HuH-7.5 (cell line): ENCODE data around the gene FAM184A.

ENCODE experiments used
- DNase-seq: peaks from one replicate; pipeline ENCODE4 v3.0.0; 2011; ENCODE audit warnings: low spot score

Gene FAM184A

DNA sequence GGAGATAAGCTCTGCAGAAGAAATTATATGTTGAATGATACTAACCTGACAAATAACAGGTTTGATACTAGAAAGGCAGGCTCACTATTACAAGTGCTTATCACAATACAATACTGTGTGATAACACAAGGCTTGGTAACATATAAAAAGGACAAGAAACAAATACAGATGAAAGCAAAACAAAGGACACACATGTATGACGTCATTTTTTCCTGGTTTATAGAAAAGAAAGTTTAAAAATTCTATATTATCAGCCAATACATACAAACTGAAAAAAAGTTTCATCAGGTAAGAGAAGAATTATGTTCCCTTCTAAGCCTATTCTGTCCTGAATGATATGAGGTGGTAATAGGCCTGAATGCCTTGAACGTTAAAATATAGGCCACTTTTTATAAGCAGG is 111.2 kb downstream of the FAM184A start:
- DNase-seq: no peak

DNA sequence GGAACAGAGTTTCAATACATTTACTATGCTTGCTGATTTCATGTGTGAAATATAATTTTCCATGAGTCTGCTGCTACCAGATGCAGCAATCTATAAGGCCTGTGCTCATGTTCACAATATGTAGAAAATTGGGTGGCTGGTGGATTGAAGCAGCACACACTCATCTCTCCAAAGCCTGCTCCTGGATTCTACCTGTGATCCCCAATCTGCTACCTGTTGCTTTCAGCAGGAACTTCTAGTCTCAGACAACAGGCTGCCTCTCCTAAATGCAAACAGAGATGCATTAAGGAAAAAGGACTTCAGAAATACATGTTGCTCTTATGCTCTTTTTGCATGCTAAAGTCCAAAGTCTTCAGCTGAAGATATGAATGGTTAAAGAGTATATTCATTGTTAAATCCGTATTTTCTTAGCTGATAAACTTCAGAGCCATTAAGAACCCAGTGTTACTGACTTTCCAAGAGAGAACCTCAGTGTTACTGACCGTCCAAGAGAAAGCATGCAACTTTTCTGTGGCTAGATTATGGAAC is 112.6 kb downstream of the FAM184A start:
- no peak for DNase-seq

DNA sequence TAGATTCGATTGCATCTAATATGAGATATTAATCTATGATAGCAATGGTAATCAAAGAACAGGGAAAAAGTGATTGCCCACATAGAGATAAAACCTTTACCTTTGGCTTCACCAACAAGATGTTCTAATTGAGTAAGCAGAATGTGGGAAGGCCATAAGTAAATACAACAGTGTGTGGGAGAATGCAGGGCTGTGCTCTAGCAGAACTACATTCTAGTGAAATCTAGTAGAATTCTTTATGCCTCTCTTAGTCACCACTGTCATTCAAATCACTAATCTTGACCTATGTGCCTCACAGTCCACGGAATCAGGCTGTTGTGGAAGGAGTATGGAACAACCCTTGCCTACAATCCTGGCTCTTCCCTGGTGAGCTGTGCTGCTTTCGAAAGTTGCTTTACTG is 113.1 kb downstream of the FAM184A start:
- DNase-seq: no peak

DNA sequence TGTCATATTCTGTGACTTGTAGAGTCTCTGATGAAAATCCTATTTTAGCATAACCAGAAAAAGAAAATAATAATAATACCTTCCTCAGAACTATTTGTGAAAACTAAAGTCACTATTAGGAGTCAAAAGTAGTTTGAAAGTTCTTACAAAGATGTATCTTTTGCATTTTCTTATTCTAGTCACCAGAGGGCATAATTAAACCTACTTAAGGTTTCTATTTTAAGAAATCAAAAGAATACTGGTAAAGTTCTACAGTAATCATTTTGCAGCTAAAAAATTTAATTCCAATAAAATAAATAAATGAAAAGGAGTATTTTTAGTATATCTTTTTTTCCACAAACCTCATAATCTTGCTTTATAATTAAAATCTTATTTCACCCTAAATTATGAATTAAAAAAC is 115.5 kb downstream of the FAM184A start:
- DNase-seq: no peak

DNA sequence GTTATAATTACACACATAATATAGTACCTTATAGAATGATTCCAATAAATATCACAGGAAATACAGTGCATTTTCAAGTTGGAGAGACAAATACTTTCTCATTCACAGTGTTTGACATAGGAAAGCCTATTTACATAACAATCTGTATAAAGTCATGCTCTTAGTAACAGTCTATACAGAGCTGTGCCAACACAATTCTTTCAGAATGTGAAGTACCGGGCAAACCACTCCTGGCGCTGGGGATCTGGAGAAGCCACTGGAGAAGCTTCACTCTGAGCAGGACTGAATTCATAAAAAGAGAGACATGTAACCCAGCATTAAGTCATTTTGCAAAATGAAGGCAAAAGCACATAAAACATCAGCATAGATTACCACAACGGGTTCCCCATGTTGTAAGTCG is 118.6 kb downstream of the FAM184A start:
- DNase-seq: no peak

DNA sequence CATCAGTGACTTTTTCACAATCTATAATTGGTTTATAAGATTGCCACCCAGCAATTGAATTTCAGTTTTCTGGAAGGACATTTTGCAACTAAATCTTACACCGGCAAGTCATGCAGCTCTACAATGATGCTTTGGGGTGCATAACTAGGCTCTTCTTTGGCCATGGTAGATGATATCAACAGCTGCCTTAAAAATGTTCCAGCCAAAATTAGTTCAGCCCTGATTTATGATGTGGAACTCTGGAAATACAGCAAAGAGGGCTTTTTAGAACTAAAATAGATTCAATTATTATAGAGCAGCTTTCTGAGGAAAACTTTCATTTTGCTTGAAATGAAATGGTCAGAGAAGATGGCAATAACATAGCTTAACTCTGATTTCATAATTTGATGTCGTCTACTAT is 125.1 kb downstream of the FAM184A start:
- no peak for DNase-seq

DNA sequence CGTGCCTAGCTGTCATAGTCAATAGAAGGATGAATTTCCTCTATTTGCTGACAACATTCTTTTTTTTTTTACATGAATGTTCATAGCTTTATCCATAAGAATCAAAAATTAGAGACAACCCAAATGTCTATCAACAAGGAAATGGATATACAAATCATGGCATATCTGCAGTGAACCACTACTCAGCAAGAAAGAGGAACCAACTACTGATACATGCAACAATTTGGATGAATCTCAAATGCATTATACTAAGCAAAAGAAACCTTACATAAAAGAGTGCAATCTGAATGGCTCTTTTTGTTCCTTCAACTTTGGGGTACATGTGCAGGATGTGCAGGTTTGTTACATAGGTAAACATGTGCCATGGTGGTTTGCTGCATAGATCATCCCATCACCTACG is 125.8 kb downstream of the FAM184A start:
- no peak for DNase-seq

DNA sequence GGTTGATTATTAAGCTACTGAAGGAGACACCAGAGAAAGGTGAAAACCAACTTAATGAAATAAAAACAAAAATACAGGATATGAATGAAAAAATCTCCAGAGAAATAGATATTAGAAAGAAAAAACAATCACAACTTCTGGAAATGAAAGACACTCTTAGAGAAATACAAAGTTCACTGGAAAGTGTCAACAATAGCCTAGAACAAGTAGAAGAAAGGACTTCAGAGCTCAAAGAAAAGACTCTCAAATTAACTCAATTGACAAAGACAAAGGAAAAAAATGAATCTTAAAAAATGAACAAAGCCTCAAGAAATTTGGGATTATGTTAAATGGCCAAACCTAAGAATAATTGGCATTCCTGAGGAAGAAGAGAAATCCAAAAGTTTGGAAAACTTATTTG is 133.2 kb downstream of the FAM184A start:
- no peak for DNase-seq

DNA sequence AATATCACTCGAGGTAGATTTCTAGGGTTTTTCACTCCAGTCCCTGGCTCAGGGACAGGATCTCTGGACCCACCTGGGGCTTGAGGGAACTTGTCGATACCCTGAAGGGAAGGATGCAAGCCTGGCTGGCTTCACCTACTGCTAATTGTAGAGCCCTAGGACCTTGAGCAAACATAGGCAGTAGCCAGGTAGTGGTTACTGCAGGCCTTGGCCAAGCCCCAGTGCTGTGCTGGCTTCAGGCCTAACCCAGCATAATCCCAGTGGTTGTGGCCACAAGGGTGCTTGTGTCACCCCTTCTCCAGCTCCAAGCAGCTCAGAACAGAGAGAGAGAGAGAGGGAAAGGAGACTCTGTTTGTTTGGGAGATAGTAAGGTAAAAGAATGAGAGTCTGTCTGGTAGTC is 137.7 kb downstream of the FAM184A start:
- no peak for DNase-seq

DNA sequence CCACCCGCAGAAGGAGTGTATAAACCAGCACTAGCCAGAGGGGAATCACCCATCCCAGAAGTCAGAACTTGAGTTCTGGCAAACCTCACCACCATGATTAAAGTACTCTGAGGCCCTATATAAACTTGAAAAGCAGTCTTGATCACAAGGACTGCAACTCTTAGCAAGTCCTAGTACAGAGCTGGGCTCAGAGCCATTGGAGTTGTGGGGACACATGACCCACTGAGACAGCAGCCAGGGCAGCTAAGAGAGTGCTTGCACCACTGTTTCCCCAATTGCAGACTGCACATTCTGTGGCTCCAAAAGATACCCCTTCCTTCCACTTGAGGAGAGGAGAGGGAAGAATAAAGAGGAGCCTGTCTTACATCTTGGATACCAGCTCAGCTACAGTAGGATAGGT is 138.8 kb downstream of the FAM184A start:
- DNase-seq: no peak

DNA sequence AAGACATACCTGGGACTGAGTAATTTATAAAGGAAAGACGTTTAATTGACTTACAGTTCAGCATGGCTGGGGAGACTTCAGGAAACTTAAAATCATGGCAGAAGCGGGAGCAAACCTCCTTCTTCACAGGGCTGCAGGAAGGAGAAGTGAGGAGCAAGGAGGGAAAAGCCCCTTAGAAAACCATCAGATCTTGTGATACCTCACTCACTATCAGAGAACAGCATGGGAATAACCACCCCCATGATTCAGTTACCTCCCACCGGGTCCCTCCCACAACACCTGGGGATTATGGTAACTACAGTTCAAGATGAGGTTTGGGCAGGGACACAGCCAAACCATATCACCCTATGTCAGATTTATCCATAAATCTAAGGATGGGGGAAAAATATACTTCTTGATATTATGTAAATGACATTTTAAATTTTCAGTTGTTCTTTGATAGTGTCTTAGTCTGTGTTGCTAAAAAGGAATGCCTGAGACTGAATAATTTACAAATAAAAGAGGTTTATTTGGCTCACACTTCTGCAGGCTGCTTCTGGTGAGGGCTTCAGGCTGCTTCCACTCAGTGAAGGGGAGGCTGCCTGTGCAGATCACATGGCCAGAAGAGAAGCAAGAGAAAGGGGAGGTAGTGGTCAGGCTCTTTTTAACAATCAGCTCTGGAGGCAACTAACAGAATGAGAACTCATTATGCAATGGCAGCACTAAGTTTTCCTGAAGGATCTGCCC is 142.3 kb downstream of the FAM184A start:
- no peak for DNase-seq

DNA sequence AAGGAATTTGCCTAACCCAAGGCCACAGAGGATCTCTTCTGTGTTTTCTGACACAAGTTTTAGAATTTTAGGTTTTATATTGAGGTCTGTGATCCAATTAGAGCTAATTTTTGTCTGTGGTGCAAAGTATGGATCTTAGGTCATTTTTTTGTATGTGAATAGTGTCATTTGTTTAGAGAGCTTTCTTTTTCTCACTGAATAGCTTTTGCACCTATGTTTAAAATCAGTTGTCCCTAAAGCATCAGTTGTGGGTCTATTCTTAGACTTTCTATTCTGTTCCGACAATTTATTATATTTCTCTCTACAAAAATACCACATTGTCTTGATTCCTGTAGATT is 143.2 kb downstream of the FAM184A start:
- DNase-seq: no peak

DNA sequence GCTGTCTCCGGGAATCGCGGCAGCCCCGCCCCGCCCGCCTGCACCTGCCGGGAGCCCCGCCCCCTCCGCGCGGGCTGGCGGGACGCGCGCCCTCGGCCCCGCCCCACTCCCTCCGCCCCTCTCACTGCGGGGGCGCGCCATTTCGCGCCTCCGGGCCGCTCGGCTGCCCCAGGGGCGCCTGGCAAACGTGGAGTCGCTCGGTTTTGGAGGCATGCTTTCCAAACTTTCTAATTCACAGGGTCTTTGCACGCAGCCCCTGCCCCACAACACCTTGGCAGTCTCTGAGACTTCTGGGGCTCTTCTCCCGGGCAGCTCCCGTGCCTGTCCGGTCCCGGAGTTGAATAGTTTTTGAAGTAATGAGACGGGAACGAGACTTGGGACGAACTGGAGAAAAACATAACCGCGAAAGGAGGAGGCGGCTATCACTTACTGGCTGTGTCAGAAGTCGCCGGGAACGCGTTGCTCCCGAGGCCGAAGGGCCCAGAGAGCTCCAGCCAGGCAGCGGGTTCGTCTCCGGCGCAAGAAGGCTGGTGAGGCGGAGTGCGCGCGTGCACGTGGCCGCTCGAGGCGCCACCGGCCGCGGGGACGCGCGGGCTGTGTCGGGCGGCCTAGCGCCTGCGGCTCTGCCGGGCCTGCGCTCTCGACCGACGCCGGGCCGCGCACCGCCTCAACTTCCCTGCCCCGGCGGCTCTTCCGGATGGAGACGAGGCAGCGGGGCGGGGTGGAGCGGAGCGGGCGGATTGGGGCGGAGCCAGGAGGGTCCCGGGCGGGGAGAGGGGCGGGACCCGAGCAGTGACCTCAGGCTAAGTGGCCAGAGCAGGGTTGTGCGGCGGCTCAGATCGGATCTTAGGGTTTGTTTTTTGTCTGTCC is 143.8 kb downstream of the FAM184A start, which contains the start of gene MCM9:
TSS of gene MCM9 (minus strand) at position 699 of the 870 bp plus-strand sequence. CDS start 3,436 bp downstream, outside the sequence.
- DNase-seq: peak; percentile 75

DNA sequence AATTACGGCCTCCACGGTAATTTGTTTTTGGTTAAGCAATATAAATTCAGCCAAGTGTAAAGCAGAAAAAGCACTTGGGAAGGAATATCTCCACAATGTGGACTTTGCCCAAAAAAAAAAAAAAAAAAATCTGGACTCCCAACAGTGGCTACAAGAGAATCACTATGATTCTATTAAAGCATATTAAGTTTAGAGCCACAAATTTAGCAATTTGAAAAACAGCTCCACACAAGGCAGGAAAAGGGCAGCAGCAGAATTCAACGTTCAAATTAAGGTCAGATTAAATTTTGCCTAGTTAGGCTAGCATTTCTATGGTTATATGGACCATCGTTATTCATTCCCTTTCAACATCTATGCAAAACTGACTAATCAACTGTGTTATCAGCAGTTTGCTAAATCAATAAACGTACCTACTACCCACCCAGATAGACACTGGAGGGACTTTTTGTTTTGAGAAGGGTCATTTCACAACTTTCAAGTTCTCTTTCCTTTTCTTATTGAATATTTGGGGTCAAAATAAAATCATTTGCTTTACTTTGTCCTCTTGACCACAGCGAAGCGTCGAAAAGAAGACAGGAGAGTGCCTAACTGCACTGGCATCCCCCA is 144.5 kb downstream of the FAM184A start:
- no peak for DNase-seq

DNA sequence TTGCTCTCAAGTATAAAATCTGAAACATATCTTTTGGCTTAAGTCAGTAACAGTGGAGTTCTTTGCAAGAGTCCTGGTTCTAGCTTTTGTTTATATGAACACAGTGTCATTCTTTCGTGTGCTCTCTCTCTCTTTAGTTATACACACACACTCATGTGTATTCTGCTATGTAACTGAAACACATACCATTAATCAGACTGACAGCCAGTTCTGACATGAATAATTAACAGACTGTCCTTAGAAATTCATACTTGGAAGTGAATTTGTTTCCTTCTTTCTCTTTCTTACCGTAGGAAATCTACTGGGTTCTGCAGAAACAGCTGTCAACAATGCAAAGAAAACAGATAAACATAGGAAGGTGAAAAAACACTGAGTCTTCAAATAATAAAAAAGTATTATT is 146.0 kb downstream of the FAM184A start:
- no peak for DNase-seq

DNA sequence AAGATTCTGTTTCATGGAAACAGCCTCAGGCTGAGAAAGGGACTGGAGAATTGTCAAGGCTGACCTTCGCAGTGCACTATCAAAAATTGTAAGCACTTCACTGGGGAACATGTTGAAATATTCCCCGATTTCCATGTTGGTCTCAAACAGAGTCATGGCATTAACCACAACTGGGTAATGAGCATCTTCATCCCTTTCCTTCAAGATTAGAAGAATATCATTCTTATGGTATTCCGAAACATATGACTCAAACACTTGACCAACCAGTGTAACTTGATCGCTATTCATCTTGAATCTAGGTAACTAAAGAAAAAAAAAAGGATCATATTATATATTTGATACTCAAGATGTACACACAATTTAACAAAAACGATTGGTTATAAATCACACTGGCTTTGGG is 147.0 kb downstream of the FAM184A start:
- no peak for DNase-seq

DNA sequence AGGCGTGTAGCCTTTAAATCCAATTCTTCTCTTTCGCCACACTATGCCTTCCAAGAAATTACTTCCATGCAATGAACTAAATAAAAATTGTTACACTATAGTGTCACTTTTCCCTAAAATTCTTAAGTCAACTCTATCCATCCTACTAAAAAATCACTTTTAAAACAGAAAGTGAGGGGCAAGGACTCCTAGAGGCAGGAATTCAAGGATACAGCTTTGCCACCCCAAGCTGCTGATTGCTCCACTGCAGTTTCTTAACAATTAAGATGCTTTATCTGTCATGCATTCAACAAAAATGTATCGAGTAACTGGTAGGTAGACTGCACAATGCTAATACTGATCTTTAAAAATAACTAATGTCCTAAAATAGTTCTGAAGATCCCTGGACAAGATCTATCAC is 147.8 kb downstream of the FAM184A start:
- DNase-seq: no peak

DNA sequence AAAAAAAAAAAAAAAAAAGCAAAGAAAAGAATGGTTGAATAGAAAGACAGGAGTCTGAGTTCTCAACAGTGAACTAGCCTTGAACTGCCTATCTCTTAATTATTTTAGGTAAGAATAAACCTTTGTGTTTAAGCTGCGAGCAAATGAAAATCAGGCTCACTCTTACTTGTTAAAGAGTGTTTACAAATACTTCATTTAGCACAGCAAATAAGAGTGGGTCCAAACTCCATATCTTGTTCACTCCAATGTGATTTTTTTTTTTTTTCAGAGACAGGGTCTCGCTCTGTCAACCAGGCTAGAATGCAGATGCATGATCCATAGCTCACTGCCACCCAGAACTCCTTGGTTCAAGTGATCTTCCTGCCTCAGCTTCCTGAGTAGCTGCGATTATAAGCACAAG is 155.4 kb downstream of the FAM184A start:
- no peak for DNase-seq

DNA sequence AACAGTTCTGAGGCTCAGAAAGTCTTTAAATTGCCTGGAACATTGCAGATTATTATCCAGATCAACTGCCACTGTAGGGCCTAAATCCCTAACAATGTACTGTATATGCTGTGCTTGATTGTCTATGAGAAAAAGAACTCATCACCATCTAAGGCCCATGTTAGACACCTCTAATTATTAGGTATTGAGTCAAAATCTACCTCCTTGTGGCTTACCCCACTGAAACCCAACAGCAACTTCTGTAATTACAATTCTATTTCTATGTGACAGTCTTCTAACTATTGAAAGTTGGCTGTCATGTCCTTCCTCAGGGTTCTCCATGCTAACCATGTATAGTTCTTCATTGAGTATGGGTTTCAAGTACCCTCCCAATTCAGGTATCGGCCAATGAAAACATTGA is 157.4 kb downstream of the FAM184A start:
- no peak for DNase-seq

DNA sequence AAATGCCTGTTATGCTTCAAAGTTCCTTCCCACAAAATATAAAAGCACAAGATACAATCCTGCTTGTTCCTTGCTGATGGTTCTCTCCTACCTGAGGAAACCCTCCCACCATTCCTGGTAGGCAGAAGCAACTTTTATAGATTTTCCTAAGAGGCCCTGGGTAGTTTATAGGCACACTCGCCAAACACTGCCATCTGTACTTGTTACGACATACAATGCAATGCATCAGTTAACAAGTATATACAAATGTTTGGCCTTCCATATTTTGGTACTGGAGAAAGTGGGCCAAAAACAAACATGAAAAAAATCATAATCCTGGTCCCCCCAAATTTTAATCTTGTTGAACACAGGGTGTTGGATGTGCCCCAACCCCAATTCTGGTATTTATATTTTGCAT is 160.1 kb downstream of the FAM184A start:
- DNase-seq: no peak

DNA sequence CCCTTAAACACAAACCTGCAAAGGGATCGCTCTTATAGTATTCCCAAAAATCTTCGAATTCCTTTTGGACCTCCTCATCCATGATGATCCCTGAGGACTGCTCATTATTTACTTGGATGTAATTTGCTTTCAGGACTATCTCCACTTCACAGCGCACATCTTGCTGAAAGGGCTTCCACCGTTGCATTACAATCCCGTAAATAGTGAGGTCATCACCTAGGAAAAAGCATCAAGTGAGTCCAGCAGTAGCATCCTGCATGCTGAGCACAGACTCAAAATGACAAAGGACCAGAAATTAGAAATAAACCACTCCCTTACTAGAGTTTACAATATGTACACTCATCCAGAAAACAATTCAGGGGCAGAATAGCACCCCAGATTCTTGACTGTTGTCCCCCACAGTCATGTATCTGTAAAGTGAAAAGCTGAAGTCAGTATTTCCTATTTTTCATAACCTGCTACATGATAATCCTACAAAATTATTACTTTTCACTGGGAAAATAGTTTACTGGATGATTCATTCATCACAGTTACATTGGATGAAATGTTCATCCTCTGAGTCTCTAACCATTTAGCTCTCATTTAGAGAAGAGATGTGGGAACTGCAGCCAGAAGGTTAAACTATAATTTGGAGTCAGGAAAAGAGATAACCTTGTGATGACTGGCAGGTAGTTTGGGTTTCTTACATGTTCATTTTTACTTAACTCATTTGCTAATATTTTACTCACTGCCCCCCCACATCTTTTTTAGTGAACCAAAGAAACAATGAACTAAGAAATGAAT is 160.7 kb downstream of the FAM184A start:
- DNase-seq: no peak

DNA sequence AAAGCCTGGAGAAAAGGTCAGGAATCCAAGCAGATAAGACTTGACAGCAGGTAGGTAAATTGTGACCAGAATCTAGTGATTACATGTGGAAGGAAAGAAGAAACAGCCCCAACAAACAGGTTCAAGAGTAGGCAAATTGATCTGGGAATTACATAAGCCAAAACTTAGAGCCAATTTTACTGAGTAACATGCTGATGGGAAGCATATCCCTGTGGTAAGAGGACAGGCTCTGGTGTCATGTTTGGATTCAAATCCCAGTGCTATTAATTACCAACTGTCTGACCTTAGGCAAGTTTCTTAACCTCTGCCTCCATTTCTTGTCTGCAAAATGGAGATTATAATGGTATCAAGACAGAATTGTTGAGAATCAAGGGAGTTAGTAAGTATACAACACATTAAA is 163.9 kb downstream of the FAM184A start:
- no peak for DNase-seq
